ENCODE measurements around the gene CHMP4A. TPM values are rescaled to one million over a fixed set of nuclear protein-coding genes. Genes with fewer than 3 reads are reported as not detected.

Gene CHMP4A
- total and polyA plus RNA-seq, 2 of the 13 experiments (the other 11 are each of a cell fraction or from before 2014, with no cell fraction given) = 83.6 to 113 TPM

DNA sequence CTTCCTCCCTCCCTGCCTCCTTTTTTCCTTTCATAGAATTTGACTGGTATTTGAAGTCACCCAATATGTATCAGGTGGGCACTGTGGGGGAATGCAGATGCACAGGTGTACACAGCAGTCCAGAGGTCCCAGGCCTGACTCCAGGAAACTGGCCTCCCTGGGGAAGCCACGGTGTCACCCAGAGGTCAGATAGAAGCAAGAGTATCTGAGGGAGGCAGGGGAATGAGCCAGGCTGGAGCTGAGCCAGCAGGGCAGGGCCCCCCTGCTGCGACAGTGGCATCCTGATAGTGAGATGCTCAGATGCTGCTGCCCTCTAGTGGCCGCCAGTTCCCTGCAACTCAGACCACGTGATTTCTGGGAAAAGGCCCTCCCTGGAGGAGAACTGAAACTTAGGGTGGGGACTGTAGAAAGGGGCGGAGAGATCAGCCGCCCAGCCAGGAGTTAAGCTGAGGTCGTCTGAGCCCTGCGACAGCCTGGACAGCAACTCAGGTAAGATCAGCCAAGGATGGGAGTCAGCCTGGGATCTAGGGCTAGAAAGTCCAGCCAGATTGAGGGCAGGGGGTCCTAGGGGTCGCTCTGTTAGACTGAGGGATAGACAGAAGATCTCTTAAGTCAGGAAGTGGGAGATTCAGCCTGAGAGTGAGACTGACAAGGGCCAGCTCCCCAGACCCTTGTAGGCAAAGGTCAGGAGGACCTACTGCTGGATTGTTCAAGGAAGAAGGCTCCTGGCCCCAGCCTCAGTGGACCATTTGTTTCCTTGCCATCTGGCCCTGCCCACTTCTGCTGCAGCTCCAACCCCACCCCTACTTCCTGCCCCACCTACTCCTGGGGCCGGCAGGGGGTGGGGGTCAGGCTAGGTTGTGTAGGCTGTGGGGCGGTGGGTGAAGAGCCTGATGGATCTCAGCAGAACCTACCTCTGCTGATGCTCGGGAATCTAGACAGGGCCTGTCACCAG, 52.2 kb downstream of the CHMP4A start, which contains the start of gene IRF9 (continued):
- TF ChIP-seq ZNF235 (CRISPR knock-in tag; IDR thresholded peaks at IDR 0.05; ENCODE audit: borderline replicate concordance) (no peak; the same call in 1 of the 2 replicates), ZNF615 (CRISPR knock-in tag; IDR thresholded peaks at IDR 0.05; ENCODE audit: borderline replicate concordance) (peak; percentile 99), LBX2 (CRISPR knock-in tag; IDR thresholded peaks at IDR 0.05; ENCODE audit: borderline replicate concordance) (no peak), ZNF691 (CRISPR knock-in tag; IDR thresholded peaks at IDR 0.05; ENCODE audit: borderline replicate concordance, low read depth) (peak; percentile 92), CERS6 (CRISPR knock-in tag; IDR thresholded peaks at IDR 0.05) (0 out of 2 replicates have a peak, but pooled peaks have one; percentile 43), IKZF1 (IDR thresholded peaks at IDR 0.05) (no peak), ZNF780A (CRISPR knock-in tag; IDR thresholded peaks at IDR 0.05) (peak; percentile 91; the same call in 1 of the 2 replicates), ZNF224 (CRISPR knock-in tag; IDR thresholded peaks at IDR 0.05) (peak; percentile 94), PRMT3 (CRISPR knock-in tag; IDR thresholded peaks at IDR 0.05; ENCODE audit: borderline replicate concordance, low read depth) (peak; percentile 90; the same call in 1 of the 2 replicates), ZNF484 (CRISPR knock-in tag; IDR thresholded peaks at IDR 0.05; ENCODE audit: borderline replicate concordance, low read depth) (no peak), SSRP1 (CRISPR knock-in tag; IDR thresholded peaks at IDR 0.05) (peak; percentile 99), AGO1 (IDR thresholded peaks at IDR 0.05; ENCODE audit: low read depth, low read length, poor library complexity, severe bottlenecking) (peak; percentile 91), FOXC1 (CRISPR knock-in tag; IDR thresholded peaks at IDR 0.05; ENCODE audit: borderline replicate concordance) (peak; percentile 99), THAP8 (CRISPR knock-in tag; IDR thresholded peaks at IDR 0.05; ENCODE audit: borderline replicate concordance) (no peak), TCF7 (IDR thresholded peaks at IDR 0.05; ENCODE audit: low read depth) (no peak)
- TF ChIP-seq, protein P1, sequence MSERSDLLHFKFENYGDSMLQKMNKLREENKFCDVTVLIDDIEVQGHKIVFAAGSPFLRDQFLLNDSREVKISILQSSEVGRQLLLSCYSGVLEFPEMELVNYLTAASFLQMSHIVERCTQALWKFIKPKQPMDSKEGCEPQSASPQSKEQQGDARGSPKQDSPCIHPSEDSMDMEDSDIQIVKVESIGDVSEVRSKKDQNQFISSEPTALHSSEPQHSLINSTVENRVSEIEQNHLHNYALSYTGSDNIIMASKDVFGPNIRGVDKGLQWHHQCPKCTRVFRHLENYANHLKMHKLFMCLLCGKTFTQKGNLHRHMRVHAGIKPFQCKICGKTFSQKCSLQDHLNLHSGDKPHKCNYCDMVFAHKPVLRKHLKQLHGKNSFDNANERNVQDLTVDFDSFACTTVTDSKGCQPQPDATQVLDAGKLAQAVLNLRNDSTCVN (CRISPR knock-in tag; IDR thresholded peaks at IDR 0.05; ENCODE audit: borderline replicate concordance) = peak; percentile 89
- TF ChIP-seq, protein P2, sequence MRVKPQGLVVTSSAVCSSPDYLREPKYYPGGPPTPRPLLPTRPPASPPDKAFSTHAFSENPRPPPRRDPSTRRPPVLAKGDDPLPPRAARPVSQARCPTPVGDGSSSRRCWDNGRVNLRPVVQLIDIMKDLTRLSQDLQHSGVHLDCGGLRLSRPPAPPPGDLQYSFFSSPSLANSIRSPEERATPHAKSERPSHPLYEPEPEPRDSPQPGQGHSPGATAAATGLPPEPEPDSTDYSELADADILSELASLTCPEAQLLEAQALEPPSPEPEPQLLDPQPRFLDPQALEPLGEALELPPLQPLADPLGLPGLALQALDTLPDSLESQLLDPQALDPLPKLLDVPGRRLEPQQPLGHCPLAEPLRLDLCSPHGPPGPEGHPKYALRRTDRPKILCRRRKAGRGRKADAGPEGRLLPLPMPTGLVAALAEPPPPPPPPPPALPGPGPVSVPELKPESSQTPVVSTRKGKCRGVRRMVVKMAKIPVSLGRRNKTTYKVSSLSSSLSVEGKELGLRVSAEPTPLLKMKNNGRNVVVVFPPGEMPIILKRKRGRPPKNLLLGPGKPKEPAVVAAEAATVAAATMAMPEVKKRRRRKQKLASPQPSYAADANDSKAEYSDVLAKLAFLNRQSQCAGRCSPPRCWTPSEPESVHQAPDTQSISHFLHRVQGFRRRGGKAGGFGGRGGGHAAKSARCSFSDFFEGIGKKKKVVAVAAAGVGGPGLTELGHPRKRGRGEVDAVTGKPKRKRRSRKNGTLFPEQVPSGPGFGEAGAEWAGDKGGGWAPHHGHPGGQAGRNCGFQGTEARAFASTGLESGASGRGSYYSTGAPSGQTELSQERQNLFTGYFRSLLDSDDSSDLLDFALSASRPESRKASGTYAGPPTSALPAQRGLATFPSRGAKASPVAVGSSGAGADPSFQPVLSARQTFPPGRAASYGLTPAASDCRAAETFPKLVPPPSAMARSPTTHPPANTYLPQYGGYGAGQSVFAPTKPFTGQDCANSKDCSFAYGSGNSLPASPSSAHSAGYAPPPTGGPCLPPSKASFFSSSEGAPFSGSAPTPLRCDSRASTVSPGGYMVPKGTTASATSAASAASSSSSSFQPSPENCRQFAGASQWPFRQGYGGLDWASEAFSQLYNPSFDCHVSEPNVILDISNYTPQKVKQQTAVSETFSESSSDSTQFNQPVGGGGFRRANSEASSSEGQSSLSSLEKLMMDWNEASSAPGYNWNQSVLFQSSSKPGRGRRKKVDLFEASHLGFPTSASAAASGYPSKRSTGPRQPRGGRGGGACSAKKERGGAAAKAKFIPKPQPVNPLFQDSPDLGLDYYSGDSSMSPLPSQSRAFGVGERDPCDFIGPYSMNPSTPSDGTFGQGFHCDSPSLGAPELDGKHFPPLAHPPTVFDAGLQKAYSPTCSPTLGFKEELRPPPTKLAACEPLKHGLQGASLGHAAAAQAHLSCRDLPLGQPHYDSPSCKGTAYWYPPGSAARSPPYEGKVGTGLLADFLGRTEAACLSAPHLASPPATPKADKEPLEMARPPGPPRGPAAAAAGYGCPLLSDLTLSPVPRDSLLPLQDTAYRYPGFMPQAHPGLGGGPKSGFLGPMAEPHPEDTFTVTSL (CRISPR knock-in tag; IDR thresholded peaks at IDR 0.05; ENCODE audit: borderline replicate concordance) = peak; percentile 82

All from HepG2 (cell line).